Measurements from ENCODE around the gene SPSB4. TPM values are rescaled to one million over a fixed set of nuclear protein-coding genes. Genes with fewer than 3 reads are reported as not detected.
A peak's percentile ranks its signal among the peaks of the same experiment; 100 is the strongest.

Gene SPSB4
- total RNA-seq, 1 donor from 2014 or later = 5.3 TPM

DNA sequence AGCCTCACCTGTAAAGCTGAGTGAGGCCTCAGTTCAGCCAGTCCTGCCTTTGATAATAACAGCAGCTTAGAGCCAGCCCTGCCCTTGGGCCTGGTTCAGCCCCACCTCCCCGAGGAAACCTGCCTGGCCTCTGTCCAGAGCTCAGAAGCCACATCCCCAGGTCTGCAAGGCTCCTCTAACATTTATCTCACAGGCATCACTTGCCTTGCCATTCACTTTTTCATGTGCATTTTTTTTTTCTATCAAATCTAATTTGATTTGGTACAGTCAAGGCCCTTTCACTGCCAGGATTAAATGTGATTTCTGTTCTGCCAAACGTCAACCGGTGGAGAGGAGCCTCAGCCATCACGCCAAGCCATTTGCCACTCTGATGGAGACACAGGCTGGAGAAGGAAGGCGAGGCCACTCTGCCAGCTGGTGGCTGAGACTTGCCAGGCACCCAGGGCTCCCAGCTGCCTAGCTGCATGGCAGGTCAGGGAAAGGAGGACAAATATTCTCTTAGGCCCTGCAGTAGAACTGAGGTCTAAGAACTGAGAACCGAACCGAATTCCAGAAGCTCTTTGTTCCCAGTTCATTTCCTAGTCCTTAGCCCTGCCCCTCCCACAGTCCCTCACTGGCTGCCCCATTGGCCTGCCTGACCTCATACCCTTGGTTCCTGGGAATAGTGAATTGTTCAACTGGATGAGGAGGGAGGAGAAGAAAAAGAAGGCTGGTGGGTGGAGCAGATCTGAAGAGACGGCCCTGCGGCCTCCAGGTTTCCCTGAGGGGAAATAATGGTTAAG is 76.4 kb downstream of the SPSB4 start:
- peak; percentile 46 for ATAC-seq
- peak; percentile 52 for DNase-seq
- intact Hi-C loops (cut with micrococcal nuclease) = no loop called here

DNA sequence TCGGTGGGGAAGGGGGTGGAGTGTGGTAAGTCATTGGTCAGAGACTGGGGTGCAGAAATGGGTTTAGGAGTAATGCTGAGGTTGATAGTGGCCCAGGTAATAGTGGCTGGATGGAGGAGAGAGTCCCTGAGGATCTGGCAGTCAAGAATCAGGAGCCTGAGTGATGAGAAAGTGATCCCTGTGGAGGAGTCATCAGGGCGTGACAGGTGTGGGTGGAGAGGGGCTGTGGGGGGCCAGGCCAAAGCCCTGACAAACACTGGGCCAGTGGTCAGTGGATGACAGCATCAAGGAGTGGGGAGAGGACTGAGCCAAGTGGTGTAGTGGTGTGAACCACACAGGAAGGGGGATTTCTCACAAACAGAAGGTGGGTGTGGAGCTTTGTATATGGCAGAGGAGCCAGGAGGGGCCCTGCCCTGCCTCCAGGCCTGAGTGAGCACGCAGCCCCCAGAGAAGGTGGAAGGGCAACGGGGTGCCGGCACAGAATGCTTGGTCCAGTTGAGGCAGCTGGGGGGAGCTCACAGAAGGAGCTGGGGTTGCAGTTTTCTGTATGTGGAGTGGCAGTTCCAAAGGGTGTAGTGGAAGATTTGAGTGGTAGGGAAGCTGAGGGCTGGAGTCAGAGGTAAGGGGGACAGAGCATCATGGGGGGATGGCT is 77.1 kb downstream of the SPSB4 start:
- ATAC-seq (no peak), DNase-seq (no peak)
- intact Hi-C loops (cut with micrococcal nuclease) = no loop called here

DNA sequence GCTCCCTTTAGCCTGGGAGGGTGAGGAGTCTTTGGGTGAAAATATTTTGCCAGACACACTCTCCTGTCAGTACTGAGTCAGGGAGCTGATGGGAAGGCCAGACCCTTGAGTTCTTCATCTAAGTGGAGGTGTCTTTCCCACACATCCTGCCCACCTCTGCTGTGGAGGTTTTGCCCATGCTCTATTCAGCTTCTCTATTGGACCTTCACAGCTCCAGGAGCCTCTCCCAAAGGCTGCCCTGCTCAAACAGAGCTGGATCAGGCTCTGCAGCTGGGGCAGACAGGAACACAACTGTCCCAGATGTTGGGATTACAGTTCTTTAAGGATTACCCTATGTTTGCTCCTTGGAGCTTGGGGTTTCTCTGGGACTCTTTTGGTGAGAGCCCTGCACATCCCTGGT is 77.9 kb downstream of the SPSB4 start:
- ATAC-seq (no peak), DNase-seq (no peak)
- intact Hi-C loops (cut with micrococcal nuclease) = no loop called here

DNA sequence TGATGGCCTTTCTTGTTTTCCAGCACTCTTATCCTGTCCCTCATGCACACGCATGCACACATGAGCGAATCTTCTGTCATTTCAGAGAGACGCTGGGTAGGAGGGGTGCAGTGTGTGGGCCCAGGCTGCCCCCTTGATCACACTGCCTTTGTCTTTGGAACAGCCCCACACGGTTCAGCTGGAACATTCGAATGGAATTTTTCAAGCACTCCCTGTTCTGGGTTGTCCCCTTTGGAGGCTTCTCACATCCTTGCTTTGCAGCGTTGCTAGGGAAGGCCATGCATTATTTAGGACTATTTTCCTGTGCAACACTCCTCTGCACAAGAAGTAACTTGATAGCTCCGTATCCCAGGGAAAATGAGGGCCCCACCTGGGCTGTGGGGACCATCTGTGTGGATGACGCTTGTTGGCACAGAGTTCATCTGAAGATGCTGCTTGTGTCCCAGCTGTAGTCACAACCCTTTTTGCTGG is 78.4 kb downstream of the SPSB4 start:
- ATAC-seq (peak; percentile 66), DNase-seq (no peak)
- intact Hi-C loops (cut with micrococcal nuclease) = no loop called here

DNA sequence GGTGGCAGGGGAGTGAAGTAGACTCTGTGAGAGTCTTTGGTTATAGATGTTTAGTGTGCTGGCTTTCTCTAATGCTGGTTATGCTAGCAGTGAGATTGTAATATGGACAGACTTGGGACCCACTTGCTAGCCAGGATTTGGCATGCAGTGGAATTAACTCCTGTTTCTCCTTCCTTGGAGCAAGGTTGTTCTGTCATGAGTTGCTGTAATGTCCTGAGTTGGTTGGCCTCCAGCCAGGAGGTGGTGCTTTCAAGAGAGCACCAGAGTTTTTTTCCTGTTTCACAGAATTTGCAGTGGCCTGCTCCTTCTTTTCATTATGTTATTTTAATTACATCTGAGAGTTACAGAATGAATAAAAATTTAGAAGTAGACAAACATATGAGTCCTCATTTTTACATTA is 92.4 kb downstream of the SPSB4 start:
- intact Hi-C loops (cut with micrococcal nuclease) = no loop called here
- ATAC-seq = no peak
- DNase-seq = no peak

DNA sequence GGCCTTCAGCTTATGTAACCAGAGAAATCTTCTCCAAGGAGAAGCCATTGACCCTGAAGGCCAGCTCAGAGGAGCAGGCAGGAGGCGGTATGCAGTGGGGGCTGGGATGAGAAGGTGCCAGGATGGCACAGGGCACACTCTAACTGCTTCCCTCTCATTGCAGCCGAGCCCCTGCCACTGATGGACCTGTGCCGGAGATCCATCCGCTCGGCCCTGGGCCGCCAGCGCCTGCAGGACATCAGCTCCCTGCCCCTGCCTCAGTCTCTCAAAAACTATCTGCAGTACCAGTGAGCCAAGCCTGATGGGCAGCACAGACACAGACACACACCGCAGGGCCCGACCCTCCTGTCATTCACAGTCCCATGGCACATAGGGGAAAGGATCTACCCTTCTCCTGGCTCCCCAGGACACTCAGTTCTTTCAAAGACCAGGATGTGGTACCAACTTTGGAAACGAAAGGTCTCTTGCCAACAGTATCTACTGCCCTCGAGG is 95.9 kb downstream of the SPSB4 start:
- DNase-seq (no peak), ATAC-seq (no peak)
- intact Hi-C loops (cut with micrococcal nuclease) = no loop called here

DNA sequence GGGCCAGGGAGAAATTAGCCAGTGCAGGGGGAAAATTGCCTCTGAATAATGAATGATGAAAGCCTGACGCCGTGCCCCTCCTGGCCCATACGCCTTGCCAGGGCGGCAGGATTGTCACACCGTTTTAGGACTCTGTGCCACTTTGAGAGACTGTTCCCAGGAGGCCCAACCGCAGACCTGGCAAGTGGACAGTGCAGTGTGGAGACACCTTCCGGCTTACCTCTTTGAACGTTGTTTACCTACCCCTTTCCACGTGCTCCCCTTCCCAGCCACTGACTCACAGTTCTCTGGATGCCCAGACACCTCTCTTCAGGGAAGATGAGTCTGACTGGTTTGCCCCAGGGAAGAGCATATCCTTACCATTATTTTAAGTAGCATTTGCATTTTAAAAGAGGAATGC is 96.5 kb downstream of the SPSB4 start:
- intact Hi-C loops (cut with micrococcal nuclease) = no loop called here
- DNase-seq (no peak), ATAC-seq (no peak)

DNA sequence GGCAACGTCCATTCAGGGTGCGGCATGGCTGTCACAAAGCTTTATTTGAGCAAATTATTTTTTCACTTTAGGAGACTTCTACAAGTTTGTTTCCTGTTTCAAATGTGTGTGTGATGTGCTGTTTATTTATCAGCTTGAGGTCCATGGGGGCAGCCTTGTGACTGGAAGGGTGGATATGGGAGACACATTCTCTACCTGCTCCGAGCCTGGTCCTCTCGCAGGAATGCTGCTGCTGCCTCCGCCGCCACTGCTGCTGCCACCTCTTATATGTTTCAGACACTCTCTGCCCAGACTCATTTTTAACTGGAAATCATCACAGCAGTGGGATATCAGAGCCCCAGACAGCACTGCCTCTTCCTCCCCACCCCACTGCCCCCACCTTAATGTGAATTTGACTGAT is 97.0 kb downstream of the SPSB4 start:
- DNase-seq = no peak

DNA sequence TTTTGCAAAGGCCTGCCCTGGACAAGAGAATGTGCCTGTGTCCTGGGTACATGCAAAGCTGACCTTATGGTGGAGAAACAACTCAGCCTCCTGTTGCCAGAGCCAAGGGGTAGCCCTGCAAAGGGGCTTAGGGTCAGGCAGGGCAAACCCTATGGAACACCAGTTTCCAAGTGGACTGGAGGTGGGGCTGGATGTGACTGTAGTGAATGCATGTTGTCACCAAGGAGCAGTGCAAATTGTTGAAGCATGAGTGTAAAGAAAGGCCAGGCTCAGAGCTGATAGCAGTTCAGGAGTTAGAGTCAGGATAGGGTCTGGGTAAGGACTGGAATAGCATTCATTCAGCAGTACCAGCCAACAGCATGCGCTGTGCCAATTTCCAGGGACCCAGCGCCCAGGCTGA is 97.6 kb downstream of the SPSB4 start:
- DNase-seq (no peak), ATAC-seq (peak; percentile 7)
- intact Hi-C loops (cut with micrococcal nuclease) = no loop called here

More for the DNA sequence above, 97.0 kb downstream of the SPSB4 start:
- intact Hi-C loops (cut with micrococcal nuclease) = no loop called here
- ATAC-seq = no peak

DNA sequence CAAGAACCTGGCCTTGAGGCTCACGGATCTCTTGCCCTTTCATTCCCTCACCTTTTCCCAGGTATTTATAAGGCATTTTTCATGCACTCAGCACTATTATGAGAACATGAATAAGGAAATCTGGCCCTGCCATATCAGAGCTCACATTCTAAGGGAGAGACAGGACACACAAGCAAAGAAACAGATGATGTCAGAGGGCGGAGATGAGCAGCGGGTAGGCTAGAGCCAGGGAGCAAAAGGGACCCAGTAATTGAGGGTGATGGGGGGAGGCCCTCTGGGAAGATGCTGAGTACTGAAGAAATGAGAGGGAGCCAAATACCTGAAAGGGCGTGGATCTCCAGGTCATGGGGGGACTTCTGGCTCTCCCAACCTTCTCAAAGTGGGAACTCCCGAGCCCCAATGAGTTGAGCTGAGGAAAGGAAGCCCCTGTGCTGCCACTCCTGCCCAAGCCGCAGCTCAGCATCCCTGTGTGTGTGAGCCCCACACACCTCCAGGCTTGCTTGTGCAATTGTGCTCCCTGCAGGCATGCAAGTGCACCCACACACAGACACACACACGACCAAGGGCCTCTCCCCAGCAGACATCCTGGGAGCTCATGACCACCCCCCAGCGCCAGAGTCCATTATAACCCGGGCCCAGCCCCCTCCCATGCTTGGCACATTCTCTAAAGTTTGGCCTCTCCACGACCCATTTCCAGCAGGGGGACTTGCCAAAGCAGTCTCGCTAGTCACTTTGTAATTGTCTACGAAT is 99.1 kb downstream of the SPSB4 start:
- ATAC-seq (no peak), DNase-seq (no peak)
- intact Hi-C loops (cut with micrococcal nuclease) = no loop called here

DNA sequence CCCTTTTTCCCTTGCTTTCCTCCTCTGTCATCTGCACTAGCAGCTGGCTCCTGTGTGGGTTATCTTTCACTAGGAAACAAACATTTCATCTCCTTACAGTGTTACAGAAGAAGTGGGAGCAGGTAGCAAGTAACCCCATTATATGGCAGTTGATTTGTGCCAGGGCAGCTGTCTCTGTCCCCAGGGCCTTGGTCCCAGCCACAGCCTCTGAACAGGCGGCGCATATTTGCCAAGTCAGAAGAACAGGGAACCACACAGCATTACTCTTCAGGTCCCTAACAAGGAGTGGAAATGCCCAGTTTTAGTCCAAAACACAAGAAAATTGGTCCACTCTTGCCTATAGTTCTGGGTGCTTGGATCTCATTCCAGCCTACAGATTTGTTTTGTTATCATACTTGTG is 99.8 kb downstream of the SPSB4 start:
- intact Hi-C loops (cut with micrococcal nuclease) = no loop called here
- DNase-seq (no peak), ATAC-seq (no peak)

DNA sequence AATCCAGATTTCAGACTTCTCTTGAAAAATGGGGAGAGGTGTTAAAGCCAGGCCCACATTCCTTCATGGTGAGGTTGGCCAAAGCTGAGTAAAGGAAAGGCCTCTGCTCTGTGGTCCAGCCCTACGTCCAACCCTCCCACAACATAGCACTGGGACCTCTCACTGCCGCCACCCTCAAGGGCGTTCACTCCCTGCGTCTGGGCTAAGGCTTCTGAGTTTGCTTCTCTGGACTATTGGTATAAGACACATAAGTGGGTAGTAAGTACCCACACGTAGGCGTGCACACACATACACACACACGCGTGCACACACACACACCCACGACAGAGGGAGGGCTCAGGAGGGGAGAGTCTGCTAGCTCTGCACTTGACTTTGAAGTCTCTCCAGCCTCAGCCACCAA is 100.3 kb downstream of the SPSB4 start:
- peak; percentile 70 for ATAC-seq
- intact Hi-C loops (cut with micrococcal nuclease) = no loop called here
- peak; percentile 44 for DNase-seq

DNA sequence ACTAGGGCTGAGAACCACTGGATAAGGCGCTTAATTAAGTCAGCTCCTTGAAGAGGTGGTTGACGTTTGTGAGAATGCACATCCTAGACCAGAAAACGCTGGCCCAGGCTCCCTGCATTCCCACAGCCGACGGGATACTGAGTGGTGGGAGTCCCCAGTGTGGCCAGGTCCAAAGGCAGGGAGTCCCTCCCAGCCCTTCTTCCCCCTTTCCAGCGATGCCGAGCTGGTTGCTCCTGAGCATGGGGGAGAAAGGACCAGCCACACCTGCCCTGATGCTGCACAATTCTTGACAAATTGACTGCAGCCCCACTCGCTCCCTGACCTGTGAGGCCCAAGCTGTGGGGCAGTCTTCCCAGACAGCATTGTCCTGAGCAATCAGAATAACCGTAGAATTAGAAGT is 101.0 kb downstream of the SPSB4 start:
- intact Hi-C loops (cut with micrococcal nuclease) = no loop called here
- no peak for DNase-seq
- no peak for ATAC-seq

DNA sequence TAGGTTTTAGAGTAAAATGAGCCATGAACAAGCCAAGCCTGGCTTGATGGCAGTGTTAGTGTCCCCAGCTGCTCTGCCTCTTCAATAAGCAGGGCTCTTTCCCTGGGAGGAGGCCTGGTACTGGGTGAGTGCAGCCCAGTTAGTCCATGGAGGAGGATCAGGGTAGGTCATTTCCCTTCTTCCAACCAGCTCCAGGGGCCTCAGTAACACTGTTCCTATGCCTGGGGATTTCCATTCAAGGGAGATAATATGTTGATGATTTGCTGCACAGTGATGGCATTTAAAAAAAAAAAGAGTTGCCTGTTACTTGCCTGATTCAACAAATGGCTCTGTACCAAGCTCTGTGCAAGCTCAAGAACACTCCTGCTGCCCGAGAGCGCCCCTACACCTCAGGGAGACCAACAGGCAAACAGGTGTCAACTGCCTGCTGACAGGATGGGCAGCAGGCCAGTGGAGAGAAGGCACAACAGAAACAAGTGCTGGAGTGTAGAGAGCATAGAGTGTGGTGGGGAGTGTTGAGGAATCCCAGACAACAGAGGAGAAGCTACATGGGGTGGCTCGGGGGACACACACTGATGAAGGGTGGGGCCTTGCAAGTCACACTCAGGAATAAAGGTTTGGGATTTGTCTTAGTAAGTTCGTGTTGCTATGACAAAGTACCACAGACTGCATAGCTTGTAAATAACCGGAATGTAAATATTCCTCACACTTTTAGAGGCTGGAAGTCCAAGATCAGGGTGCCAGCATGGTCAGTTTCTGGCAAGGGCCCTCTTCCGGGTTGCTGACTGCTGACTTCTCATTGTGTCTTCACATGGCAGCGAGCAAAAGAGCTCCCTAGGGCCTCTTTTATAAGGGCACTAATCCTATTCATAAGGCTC is 101.9 kb downstream of the SPSB4 start:
- DNase-seq (peak; percentile 82), ATAC-seq (peak; percentile 91)
- intact Hi-C loops (cut with micrococcal nuclease) = no loop called here

DNA sequence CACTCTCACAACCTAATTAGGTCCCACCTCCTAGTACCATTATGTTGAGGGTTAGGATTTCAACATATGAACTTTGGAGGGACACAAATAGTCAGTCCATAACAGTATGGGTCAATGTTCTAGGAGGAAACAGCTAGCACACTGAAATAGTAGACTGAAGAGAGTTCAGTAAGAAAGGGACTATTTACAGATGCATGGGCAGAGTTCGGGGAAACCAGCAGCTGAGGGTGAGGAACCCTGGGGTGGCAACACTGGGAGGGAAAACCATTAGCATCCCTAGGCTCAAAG is 102.5 kb downstream of the SPSB4 start:
- no peak for DNase-seq
- ATAC-seq = no peak
- intact Hi-C loops (cut with micrococcal nuclease) = no loop called here

DNA sequence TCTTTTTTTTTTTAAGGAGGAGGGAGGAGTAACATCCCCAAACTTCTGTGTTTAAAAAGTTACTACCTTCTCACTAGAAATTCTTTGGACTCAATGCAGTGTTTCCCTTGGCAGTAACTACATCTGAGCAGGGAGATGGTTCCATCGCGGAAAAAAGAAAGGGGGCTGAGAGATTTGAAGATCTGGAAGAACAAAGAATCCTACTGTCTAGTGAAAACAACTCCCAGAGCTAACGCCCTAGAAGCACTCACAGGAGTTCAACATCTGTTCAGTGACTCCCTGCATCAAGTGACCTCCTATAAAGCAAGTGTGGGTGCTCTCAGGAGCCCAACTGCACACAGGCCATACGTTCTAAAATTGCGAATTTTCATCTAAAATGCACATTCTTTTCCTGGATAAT is 113.7 kb downstream of the SPSB4 start:
- ATAC-seq = peak; percentile 51
- intact Hi-C loops (cut with micrococcal nuclease) = no loop called here
- no peak for DNase-seq

DNA sequence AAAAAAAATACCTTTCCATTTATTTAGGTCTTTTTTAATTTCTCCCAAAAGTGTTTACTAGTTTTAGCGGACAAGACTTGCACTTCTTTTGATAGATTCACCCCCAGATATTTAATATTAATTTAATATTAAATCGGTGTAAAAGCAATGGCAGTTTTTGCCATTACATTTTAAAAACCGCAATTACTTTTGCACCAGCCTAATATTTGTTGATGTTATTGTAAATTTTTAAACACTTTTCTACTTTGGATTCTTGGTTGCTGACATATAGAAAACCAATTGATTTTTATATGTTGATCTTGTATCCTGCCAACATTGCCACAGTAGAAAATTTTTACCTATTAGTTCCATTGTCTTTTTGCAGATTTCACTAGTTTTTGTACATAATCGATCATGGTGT is 116.5 kb downstream of the SPSB4 start:
- intact Hi-C loops (cut with micrococcal nuclease) = no loop called here
- ATAC-seq = no peak
- DNase-seq = no peak

DNA sequence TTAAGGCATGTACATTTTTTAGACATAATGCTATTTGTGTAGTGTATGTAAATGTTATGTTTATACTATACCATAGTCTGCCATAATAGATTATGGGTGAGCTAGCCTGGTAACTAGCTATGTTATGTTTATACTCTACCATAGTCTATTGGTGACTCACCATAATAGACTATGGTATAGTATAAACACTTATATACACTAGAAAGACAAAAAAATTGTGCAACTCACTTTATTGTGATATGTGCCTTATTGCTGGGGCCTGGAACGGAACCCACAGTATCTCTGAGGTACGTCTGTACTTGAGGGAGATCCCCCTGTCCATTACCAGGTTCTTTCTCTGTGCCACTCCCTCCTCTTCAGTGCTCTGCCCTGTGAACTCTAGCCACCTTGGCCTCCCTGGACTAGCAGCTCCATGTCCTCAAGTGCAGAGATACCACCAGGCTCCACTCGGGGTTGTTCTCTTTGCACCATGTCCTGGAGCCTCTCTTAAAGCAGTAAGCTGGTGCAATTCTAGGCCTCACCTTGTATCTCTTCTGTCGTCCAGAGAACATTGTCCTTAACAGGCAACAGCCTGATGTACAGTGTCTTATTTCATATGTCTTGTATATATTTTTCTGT is 119.6 kb downstream of the SPSB4 start:
- ATAC-seq (no peak), DNase-seq (no peak)
- intact Hi-C loops (cut with micrococcal nuclease) = no loop called here

DNA sequence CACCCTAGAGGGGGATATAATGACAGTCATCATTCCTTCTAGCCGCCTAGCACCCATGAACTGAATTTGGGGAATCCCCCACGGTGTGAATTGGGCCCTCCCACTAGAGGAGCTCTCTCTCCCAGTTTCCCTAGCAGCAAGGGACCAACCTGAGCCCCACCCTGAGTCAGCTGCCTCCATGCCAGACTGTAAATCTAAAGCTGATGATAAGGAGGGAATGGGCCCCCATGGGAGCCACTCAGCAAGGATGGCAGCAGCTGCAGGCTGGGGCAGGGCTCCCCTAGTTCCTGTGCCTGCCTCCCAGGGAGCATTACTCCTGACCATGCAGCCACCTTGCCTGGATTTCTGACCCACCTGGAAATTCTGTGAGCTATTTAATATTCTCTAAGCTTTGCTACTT is 123.5 kb downstream of the SPSB4 start:
- intact Hi-C loops (cut with micrococcal nuclease) = no loop called here
- ATAC-seq = no peak

More for the DNA sequence above, 123.5 kb downstream of the SPSB4 start:
- DNase-seq = no peak

All from left ventricle myocardium superior (tissue), 1 donor.